Stimulated activated CD4-positive, alpha-beta T cell treated with anti-CD3 and anti-CD28 coated beads, Interleukin-2, amount 100 ng/mL, for 4 hours (primary cell): ENCODE results near the gene STIP1.

ENCODE experiments used
- DNase-seq: peaks from one replicate; pipeline ENCODE4 v3.0.0-alpha.2; 2020; ENCODE audit warnings: low read depth

STIP1 gene

DNA sequence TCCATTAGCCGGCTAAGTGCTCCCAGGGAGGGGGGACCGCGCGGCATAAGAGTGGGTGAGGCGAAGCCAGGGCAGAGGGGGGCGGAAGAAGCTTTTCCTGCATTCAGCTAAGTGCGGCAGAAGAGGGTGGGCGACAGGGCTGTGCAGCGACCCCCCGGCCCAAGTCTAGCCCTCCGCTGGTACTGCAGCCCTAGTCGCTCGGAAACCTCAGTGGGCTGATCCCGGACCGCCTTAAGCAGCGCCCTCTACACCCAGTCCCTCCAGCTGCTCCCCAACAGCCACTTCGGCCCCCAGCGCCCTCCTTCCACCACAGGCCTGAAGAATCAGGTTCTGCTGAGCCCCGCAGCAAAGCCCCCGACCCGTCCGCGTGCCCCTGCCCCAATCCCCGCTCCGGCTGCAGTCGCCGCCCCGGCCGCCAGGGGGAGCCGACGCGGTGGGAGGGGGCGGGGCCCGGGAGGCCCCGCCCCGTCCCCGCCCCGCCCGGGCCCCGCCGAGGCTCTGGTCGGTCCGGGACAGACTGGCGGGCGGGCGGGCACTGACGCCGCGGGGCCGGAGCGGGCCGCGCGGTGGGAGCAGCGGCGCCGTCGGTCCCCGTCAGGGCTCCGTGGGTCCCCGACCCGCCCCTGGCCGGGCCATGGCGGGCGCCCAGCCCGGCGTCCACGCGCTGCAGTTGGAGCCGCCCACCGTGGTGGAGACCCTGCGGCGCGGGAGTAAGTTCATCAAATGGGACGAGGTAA, 65.2 kb downstream of the STIP1 start, which contains the start of gene PLCB3:
TSS of gene PLCB3 (plus strand) at position 515 of the 737 bp plus-strand sequence. CDS start at position 635, 120 bp downstream.
- DNase-seq = peak; percentile 44

GRCh38 chr11:64251753-64252002, 65.7 kb downstream of the STIP1 start:
- no peak for DNase-seq

DNA sequence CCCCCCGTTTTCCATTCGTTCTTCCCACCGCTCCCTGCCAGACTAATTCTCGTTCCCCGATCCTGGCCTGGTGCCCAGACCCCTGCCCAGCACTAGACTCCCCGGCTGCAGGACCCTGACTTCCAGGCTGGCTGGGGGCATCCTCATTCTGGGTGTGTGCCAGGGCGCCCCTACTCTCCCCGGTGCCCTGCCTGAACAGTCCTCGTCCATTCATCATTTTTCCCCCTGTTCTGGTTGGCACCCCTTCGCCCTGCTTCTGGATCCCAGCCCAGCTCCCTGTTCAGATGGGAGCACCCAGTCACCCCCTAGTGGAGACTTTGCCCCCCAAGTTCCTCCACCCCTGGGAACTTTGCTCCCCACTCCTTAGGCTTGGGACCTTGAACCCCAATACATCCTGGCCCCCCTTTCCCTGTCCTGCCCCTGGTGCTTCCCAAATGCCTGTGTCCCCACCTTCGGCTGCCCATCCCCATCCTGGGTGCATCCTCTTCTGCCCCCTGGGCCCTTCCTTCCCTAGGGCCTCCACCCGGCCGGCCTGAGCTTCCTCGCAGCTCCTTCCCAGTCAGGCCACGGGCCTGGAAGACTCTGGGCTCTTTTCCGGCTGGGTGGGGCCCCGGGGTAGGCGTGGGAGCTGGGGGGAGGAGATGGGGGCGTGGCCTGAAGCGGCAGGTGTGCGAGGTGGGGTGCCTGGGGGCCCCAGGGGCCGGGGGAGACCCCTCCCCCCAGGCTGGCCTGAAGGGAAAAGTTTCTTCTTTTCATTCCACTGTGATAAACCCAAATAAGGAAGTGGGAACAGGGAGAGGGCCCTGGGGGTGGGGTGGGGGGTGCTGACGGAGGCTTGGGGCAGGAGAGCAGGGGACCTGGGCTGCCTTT, 66.3 kb downstream of the STIP1 start:
- no peak for DNase-seq

- DNase-seq = no peak
Observed at GRCh38 chr11:64253043-64253442, 67.1 kb downstream of the STIP1 start.

GRCh38 chr11:64253481-64253880, 67.5 kb downstream of the STIP1 start:
- DNase-seq = no peak
